ENCODE results near the gene TNP2.
"Not testable (repeated sequence)": the region's sequence is repeated elsewhere in the genome, so short reads cannot be mapped to it uniquely, and the experiment has no call there.

Gene TNP2

GRCh38 chr16:11229906-11230305, 39.2 kb downstream of the TNP2 start:
- Histone ChIP-seq H3K36me3 (no peaks in the 10 kb centered on the region), H3K27me3 (ENCODE audit: insufficient read depth, low read depth, severe bottlenecking) (no peaks in the 10 kb centered on the region), H3K4me3 (ENCODE audit: low read depth, low read length) (no peak overlapping the region), H3K9me3 (ENCODE audit: severe bottlenecking) (no peaks in the 10 kb centered on the region), H3K27ac (no peak overlapping the region)
- no peak for DNase-seq
- no peak for TF ChIP-seq CTCF (IDR thresholded peaks at IDR 0.05; ENCODE audit: low read depth, low read length)

DNA sequence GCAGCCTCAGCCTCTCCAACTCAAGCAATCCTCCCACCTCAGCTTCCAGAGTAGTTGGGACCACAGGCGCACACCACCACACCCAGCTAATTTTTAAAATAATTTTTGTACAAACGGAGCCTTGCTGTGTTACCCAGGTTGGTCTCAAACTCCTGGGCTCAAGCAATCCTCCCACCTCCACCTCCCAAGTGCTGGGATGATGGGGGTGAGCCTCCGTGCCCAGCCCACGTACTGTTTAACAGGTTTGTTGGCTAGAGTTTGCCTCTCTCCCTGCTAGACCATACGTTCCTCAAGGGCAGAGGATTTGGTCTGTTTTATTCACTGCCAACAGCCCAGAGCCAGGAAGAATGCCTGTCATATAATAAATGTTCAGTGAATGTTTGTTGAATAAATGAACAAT, 39.7 kb downstream of the TNP2 start:
- no peaks in the 10 kb centered on the region for H3K36me3 ChIP-seq
- no peak for DNase-seq
- H3K27me3 ChIP-seq (ENCODE audit: insufficient read depth, low read depth, severe bottlenecking), result no peaks in the 10 kb centered on the region
- no peak overlapping the region for H3K4me3 ChIP-seq (ENCODE audit: low read depth, low read length)
- no peak overlapping the region for H3K27ac ChIP-seq
- no peak for TF ChIP-seq CTCF (IDR thresholded peaks at IDR 0.05; ENCODE audit: low read depth, low read length)
- H3K9me3 ChIP-seq (ENCODE audit: severe bottlenecking), result no peaks in the 10 kb centered on the region

DNA sequence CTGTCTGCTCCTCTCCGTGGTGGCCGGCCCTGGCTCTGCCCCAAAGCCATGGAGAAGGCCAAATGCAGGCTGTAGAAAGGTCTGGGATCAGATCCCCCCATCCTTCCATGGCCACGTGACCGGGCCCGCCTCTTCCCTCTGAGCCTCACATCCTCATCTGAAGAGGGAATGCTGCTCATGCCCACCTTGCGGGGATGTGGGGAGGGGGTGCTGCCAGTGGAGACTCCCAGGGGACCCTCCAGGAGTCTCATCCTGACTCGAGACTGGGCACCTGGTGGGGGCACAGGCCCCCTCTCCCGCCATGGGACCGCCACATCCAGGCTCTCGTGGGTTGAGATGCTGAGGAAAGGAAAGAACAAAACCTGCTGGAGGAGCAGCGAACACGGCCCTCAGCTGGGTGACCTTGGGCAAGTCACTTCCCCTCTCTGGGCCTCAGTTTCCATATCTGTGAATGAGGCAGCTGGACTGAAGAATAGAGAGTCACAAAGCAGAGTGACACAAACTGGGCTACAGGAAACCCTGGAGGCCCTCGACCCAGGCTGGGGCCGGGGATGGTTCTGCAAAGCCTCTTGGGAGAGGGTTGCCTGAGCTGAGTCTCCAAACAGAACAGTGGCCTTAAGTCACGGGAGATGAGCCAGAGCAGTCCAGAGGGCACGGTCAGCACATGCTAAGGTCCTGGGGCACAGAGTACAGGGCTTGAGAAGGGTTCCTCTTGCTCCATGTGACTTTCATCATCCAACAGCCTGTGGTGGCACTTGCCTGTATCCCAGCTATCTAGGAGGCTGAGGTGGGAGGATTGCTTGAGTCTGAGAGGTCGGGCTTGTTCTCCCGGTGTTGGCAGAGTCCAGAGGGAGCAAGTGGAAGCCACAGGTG, 43.2 kb downstream of the TNP2 start:
- no peaks in the 10 kb centered on the region for H3K27me3 ChIP-seq (ENCODE audit: insufficient read depth, low read depth, severe bottlenecking)
- no peak overlapping the region for H3K4me3 ChIP-seq (ENCODE audit: low read depth, low read length)
- no peak overlapping the region for H3K27ac ChIP-seq
- no peak for DNase-seq
- no peak for TF ChIP-seq CTCF (IDR thresholded peaks at IDR 0.05; ENCODE audit: low read depth, low read length)
- H3K36me3 ChIP-seq, result no peaks in the 10 kb centered on the region
- no peaks in the 10 kb centered on the region for H3K9me3 ChIP-seq (ENCODE audit: severe bottlenecking)

DNA sequence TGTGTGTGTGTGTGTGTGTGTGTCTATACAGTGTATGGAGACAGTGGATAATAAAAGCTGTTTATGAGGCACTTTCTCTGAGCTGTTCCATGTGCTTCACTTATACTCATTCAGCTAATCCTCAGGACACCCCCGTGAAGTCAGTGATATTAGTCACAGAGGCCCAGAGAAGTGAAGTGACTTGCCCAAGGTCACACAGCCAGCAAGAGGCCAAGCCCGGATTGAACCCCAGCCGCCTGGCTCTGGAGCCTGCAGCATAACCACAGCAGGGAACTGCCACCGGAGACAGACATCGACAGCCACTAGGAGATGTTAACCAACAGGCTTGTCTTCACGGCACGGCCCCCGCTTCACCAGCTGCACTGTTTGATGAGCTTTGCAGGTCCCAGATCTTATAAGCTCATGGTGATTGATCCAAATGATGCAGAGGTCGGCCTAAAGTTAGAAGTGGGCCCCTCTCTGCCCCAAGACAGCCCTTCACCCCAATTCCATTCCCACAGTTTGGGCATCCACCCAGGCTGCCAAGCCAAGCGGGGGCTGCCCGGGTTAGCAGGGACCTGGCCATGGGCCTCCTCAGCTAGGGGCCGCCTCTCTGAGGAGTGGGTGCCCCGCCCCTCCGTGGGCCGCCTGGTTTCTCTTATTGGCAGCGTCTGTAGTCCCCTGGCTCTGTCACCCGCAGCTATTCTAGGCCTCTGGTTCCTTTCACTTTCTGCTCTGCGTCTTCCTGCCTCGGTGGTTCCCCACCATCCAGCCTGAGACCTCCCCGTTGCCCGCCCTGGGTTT, 44.0 kb downstream of the TNP2 start:
- no peak for DNase-seq
- Histone ChIP-seq H3K27me3 (ENCODE audit: insufficient read depth, low read depth, severe bottlenecking) (no peaks in the 10 kb centered on the region), H3K4me3 (ENCODE audit: low read depth, low read length) (no peak overlapping the region), H3K27ac (no peak overlapping the region), H3K9me3 (ENCODE audit: severe bottlenecking) (no peaks in the 10 kb centered on the region), H3K36me3 (no peaks in the 10 kb centered on the region)
- TF ChIP-seq CTCF (IDR thresholded peaks at IDR 0.05; ENCODE audit: low read depth, low read length), result no peak

DNA sequence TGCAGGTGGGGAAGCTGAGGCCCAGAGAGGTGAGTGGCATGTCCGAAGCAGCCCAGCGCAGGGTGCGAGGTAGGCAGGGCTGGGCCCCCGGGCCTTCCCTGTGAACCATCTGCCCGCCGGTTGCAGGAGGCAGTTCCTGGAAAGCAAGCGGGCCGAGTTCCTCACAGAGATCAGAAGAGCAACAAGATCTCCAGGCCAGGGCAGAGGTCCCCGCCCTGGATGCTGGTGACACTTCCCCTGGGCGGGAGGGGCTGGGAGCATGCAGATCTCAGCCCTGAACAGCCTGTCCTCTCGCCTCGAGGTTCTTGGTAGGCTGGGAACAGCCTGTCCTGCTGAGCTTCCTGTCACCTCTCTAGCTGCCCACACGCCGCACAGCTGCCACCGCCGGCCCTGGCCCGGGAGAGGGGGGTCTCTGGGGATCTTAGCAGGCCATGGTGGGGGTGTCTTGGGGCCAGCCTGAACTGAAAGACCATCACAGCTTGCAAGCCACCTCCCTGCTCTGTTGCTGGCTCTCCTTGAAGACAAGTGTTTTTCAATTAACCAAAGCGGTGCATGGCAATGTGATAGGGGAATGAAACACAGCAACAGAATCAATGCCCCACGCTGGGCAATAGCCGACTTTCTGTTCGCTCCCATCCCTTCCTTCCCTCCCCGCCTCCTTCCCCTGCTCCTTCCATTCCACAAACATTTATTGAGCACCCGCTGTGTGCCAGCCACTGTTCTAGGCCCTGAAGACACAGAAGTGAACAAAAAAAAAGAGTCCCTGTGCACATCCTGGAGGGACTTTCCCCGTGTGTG, 44.8 kb downstream of the TNP2 start:
- no peak overlapping the region for H3K4me3 ChIP-seq (ENCODE audit: low read depth, low read length)
- no peak for DNase-seq
- no peaks in the 10 kb centered on the region for H3K36me3 ChIP-seq
- peaks cover under 1% of the 10 kb centered on the region for H3K9me3 ChIP-seq (ENCODE audit: severe bottlenecking)
- no peaks in the 10 kb centered on the region for H3K27me3 ChIP-seq (ENCODE audit: insufficient read depth, low read depth, severe bottlenecking)
- TF ChIP-seq CTCF (IDR thresholded peaks at IDR 0.05; ENCODE audit: low read depth, low read length), result no peak
- no peak overlapping the region for H3K27ac ChIP-seq

DNA sequence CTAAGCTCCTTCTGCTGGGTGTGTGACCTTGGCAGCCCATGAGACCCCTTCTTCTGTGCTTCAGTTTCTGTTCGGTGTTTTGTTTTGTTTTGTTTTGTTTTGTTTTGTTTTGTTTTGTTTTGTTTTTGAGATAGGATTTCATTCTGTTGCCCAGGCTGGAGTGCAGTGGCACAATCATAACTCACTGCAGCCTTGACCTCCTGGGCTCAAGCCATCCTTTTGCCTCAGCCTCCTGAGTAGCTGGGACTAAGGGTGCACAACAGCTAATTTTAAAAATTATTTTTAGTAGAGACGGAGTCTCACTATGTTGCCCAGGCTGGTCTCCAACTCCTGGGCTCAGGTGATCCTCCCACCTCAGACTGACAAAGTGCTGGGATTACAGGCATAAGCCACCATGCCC, 48.6 kb downstream of the TNP2 start:
- H3K27ac ChIP-seq; H3K4me3 ChIP-seq (ENCODE audit: low read depth, low read length); DNase-seq; H3K27me3 ChIP-seq (ENCODE audit: insufficient read depth, low read depth, severe bottlenecking); H3K36me3 ChIP-seq: not testable (repeated sequence)
- peaks cover 24% of the 10 kb centered on the region for H3K9me3 ChIP-seq (ENCODE audit: severe bottlenecking)

Measured in WERI-Rb-1 (cell line).